ENCODE data around the gene ITPK1.

DNA sequence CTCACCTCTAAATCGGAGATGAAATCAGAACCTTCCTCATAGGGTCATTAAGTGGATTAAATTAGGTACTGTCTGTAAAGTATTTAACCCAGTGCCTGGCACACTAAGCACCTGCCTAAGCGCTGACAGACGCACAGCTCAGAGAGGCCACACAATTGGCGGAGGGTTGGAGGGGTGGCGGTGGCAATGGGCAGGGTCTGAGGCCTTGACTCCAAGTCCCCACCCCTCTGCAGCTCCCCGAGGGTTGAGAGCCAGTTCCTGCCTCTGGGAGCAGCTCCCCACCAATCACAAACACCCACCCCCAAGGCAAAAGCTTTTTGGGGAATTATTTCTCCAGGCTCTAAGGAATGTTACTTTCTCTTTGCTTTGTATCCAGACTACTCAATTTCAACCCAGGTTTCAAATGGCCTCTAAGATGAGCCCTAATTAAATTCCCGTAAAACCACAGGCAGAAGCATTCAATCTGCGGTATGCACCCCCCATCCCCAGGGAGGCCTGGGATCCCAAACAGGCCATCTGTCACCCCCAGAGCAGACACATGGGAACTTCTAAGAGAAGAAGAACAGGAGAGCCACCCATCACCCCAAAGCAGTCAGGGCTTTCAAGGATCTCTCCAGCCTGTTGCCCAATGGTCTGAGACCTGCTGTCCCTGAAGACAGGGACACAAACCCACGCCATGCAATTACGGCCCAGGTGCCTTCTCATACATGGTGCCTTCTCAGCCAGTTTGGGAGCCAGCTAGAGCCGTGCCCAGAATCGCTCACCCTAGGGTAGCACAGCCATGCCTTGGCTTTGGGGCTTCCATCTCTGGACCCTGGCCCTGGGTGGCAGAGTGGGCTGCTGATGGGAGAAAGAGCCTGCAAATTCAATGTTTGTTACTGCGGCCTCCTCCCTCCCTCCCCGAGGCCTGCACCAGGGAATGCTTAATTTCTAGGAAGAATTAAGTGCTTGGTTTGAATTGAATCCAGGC lies 126.7 kb downstream of the ITPK1 start:
- TF ChIP-seq POLR2A (IDR thresholded peaks at IDR 0.05; ENCODE audit: low read depth, low read length) (no peak), JUN (IDR thresholded peaks at IDR 0.05; ENCODE audit: borderline replicate concordance, insufficient read depth, insufficient read length, low read depth) (no peak), EZH2 (IDR thresholded peaks at IDR 0.05; ENCODE audit: borderline replicate concordance, low read depth, low read length, severe bottlenecking) (no peak), POLR2AphosphoS5 (IDR thresholded peaks at IDR 0.05; ENCODE audit: insufficient read depth, low read depth, low read length) (no peak)
- TF ChIP-seq, protein P1, sequence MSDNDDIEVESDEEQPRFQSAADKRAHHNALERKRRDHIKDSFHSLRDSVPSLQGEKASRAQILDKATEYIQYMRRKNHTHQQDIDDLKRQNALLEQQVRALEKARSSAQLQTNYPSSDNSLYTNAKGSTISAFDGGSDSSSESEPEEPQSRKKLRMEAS (IDR thresholded peaks at IDR 0.05; ENCODE audit: insufficient read depth, insufficient read length), result no peak
- TF ChIP-seq, protein P2, sequence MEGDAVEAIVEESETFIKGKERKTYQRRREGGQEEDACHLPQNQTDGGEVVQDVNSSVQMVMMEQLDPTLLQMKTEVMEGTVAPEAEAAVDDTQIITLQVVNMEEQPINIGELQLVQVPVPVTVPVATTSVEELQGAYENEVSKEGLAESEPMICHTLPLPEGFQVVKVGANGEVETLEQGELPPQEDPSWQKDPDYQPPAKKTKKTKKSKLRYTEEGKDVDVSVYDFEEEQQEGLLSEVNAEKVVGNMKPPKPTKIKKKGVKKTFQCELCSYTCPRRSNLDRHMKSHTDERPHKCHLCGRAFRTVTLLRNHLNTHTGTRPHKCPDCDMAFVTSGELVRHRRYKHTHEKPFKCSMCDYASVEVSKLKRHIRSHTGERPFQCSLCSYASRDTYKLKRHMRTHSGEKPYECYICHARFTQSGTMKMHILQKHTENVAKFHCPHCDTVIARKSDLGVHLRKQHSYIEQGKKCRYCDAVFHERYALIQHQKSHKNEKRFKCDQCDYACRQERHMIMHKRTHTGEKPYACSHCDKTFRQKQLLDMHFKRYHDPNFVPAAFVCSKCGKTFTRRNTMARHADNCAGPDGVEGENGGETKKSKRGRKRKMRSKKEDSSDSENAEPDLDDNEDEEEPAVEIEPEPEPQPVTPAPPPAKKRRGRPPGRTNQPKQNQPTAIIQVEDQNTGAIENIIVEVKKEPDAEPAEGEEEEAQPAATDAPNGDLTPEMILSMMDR (IDR thresholded peaks at IDR 0.05; ENCODE audit: extremely low read depth in 1 of 2, insufficient read depth in 1 of 2, low read depth in 1 of 2, low read length in 2 of 2), result no peak
